CD4-positive, alpha-beta T cell treated with Interleukin-4 for 4 hours (primary cell): Measurements from ENCODE around the gene NAAA.
A peak's percentile ranks its signal among the peaks of the same experiment; 100 is the strongest.
"Not testable (repeated sequence)": the region's sequence is repeated elsewhere in the genome, so short reads cannot be mapped to it uniquely, and the experiment has no call there.

Experiments used
- DNase-seq: peaks from one replicate; pipeline ENCODE4 v3.0.0-alpha.2; 2020

The NAAA gene

DNA sequence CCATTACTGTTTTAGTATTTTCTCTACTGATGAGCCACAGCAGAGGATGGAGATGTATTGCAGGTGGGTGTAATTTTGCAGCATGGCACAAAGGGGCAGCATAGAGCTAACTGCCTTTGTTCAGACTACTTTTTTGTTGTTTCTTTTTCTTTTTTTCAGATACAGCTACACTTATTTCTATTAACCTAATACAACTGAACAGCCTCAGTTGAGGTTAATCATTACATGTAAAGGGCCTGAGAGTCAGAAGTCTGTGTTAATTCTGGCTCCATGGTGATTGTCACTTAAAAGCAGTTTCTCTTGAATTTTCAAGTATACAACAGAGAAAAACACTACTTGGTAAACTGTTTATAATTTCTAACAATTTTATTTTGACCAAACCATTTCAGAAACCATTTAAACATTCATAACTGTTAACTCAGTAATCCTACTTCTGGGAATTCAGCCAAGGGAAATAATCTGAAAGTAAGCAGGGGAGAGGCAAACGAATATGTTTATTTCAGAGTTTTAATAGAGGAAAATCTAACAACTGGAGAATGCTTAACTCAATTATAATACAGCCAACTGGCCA, 24.6 kb downstream of the NAAA start:
- DNase-seq, result peak; percentile 47

DNA sequence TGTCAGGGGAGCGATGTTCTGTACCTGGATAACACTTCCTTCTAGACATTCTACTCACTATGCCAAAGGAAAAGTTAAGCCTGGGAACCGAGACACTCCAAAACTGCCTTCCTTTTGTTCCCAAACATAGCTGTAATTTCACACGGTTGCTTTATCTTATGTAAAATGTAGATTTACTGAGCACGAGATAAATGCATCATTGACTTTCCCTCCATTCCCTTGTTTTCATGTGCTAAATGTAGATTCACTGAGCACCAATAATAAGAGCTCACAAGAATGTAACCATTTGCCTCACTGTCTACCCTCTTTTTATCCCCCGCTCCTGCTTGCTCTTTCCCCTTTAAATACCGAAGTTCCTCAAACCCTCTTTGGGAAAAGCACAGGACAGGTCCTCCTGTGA, 27.8 kb downstream of the NAAA start:
- no peak for DNase-seq

DNA sequence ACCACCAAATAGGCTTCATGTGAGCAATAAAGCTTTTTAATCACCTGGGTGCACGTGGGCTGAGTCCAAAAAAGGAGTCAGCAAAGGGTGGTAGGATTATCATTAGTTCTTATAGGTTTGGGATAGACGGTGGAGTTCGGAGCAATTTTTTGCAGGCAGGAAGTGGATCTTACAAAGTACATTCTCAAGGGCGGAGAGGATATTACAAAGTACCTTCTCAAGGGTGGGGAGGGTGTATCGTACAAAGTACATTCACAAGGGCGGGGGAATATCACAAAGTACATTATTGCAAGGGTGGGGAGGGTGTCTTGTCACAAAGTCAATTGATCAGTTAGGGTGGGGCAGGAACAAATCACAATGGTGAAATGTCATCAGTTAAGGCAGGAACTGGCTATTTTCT, 30.0 kb downstream of the NAAA start:
- not testable (repeated sequence) for DNase-seq

GRCh38 chr4:75909405-75909804, 31.4 kb downstream of the NAAA start:
- no peak for DNase-seq

DNA sequence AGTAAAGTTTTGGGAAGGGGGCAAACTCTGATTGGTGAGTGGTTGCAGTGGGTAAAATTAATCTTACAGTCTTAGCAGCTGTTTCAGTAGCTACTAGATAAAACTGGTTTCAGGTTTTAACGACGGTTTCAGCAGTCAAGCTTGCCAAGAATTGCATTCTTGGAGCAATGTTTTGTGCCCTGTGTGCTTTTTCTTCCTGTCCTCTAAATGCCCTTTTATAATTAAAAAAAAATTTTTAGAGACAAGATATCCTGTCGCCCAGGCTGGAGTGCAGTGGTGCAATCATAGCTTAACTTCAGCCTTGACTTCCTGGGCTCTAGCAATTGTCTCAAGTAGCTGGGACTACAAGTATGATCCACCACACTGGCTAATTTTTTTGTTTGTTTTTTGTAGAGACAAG, 32.3 kb downstream of the NAAA start:
- DNase-seq, result no peak

DNA sequence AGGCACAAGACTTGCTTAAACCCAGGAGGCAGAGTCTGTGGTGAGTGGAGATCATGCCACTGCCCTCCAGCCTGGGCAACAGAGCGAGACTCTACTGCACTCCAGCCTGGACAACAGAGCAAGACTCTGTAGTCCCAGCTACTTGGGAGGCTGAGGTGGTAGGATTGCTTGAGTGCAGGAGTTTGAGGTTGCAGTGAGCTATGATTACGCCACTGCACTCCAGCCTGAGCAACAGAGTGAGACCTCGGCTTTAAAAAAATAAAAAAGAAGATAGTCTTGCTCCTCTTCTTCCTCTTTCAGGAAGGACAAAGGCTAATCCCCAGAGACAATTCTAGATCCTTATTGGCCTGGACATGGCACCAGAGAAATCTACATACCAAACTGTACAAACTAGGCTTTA, 32.8 kb downstream of the NAAA start:
- DNase-seq, result no peak

DNA sequence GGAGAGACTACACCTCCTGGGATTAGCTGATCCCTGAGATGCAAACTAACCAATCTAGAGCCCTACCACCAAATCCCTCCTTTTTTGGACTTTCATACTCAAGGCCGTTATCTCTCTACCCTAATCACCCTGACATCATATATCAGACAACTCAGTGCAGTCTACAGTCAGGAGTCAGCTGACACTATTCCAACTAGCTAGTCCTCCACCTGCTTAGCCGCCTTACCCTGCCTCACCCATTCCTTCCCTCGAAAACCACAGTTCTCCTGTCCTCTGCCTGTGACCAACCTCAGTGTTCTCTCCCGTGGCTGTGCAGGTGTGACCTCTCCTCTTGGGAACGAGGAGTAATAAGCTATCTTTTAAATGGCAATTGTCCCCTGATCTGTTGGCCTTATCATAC, 36.7 kb downstream of the NAAA start:
- no peak for DNase-seq

- DNase-seq, result no peak
Observed at GRCh38 chr4:75902352-75902751, 38.5 kb downstream of the NAAA start, which contains the start of gene PPEF2. Gene PPEF2, minus strand, starts transcription at chr4:75902452. Its CDS starts 6,127 bp downstream, at chr4:75896325.

DNA sequence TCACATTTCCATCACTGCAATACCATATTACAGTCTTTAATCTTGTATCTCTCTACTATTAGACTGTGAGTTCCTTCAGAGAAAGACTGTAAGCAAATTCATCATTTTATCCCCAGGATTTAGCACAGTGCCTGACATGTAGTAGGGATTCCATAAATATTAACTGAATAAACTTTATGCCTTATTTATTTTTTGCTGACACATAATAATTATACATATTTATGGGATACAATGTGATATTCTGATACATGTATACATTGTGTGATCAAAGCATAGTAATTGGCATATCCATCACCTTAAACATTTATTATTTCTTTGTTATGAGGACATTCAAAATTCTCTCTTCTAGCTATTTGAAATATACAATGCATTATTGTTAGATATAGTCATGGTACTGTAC, 42.3 kb downstream of the NAAA start:
- no peak for DNase-seq

- peak; percentile 26 for DNase-seq
Observed at GRCh38 chr4:75895744-75896314, 45.0 kb downstream of the NAAA start.

GRCh38 chr4:75892508-75892907, 48.3 kb downstream of the NAAA start:
- DNase-seq, result no peak

DNA sequence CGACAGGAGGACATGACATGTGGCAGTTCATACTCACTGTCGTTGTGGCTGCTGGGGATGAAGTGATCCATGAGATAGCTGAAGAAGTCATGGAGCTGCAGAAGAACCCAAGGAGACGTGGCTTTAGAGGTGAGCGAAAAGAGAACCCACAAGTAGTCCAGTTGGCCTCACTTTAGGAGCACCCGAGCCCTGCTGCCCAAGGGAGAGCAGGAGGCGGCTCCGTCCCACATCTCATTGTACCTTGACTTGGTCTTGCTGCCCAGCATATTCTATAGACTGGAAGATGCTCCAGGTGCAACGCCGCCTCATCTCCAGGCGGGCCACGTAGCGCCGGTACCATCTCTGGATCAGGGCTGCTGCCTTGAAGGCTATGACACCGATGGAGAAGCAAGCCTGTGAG, 49.2 kb downstream of the NAAA start:
- no peak for DNase-seq

GRCh38 chr4:75889537-75890199, 51.1 kb downstream of the NAAA start:
- no peak for DNase-seq

- no peak for DNase-seq
Observed at GRCh38 chr4:75886104-75886503, 54.7 kb downstream of the NAAA start.

DNA sequence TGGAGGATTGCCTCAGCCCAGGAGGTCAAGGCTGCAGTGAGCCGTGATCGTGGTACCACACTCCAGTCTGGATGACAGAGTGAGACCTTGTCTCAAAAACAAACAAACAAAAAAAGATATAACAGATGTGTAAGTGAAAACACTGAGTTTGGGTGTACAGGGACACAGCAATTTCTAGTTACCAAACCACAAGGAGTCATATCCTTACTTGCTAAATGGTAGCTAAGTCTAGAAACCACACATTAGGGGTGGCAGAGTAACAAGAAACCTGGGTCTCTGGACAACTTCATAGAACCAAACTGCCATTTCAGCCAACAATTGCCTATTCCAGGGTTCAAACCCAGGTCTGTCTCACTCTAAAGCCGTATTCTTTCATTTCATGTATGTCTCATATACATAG, 59.3 kb downstream of the NAAA start:
- no peak for DNase-seq

DNA sequence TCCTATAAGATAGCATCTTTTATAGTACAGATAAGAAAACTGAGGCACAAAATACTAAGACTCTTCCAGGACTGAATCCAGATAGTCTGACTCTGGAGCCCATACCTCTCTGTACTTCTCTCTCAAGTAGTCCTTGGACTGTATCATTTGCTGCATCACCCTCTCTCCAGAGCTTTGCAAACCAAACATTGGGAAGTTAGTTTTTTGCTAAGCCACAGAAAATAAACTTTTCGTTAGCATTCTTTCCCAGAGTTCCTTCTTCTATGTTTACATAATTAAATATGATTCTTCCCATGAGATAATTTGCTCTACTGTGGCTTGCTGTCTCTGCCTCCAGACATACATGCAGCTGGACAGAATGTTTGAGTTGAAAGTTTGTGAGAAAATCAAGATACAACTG, 60.5 kb downstream of the NAAA start:
- DNase-seq, result no peak

GRCh38 chr4:75878246-75878756, 62.5 kb downstream of the NAAA start:
- no peak for DNase-seq

GRCh38 chr4:75876218-75876617, 64.6 kb downstream of the NAAA start:
- DNase-seq, result no peak

GRCh38 chr4:75869100-75869499, 71.7 kb downstream of the NAAA start:
- no peak for DNase-seq

- no peak for DNase-seq
Observed at GRCh38 chr4:75867130-75867529, 73.7 kb downstream of the NAAA start.
